Stimulated activated CD4-positive, alpha-beta T cell treated with anti-CD3 and anti-CD28 coated beads, Interleukin-1b, Interleukin-23, amount 100 ng/mL, for 1 hour (primary cell): ENCODE measurements around the gene BMP2K.

Experiments used
- DNase-seq, 2 donors: peaks; one replicate each; pipeline ENCODE4 v3.0.0-alpha.2; 2020; ENCODE audit warnings: low read depth in 2 of 2

BMP2K gene

GRCh38 chr4:78776079-78776728, at the start of gene BMP2K:
BMP2K (plus strand) TSS chr4:78776350; CDS start chr4:78776544, 194 bp downstream.
- peak; percentile 50 to 68 for DNase-seq

- no peak for DNase-seq
Measured at GRCh38 chr4:78726546-78726945, 49.6 kb upstream of the BMP2K start.

- no peak for DNase-seq
Measured at GRCh38 chr4:78732332-78733104, 43.6 kb upstream of the BMP2K start.

GRCh38 chr4:78734441-78735162, 41.5 kb upstream of the BMP2K start:
- no peak for DNase-seq

- DNase-seq, result no peak
Measured at GRCh38 chr4:78735697-78736096, 40.5 kb upstream of the BMP2K start.

GRCh38 chr4:78737035-78737434, 39.1 kb upstream of the BMP2K start:
- no peak for DNase-seq

GRCh38 chr4:78737973-78738372, 38.2 kb upstream of the BMP2K start:
- no peak for DNase-seq

GRCh38 chr4:78742300-78742699, 33.9 kb upstream of the BMP2K start:
- DNase-seq, result no peak

GRCh38 chr4:78747475-78747922, 28.7 kb upstream of the BMP2K start:
- no peak for DNase-seq

GRCh38 chr4:78748381-78748780, 27.8 kb upstream of the BMP2K start:
- DNase-seq, result no peak

- no peak for DNase-seq
Measured at GRCh38 chr4:78749258-78749971, 26.7 kb upstream of the BMP2K start.

GRCh38 chr4:78749972-78750727, 26.0 kb upstream of the BMP2K start:
- DNase-seq, result no peak

- no peak for DNase-seq
Measured at GRCh38 chr4:78753091-78753490, 23.1 kb upstream of the BMP2K start.

- DNase-seq, result no peak
Measured at GRCh38 chr4:78754872-78755271, 21.3 kb upstream of the BMP2K start.

GRCh38 chr4:78756137-78756536, 20.0 kb upstream of the BMP2K start:
- no peak for DNase-seq

- DNase-seq, result no peak
Measured at GRCh38 chr4:78756776-78757175, 19.4 kb upstream of the BMP2K start.

- no peak for DNase-seq
Measured at GRCh38 chr4:78757574-78757973, 18.6 kb upstream of the BMP2K start.

GRCh38 chr4:78758085-78758484, 18.1 kb upstream of the BMP2K start:
- DNase-seq, result no peak

GRCh38 chr4:78762529-78762928, 13.6 kb upstream of the BMP2K start:
- DNase-seq, result no peak

GRCh38 chr4:78763251-78763650, 12.9 kb upstream of the BMP2K start:
- DNase-seq, result no peak

- no peak for DNase-seq
Measured at GRCh38 chr4:78763763-78764387, 12.3 kb upstream of the BMP2K start.
